Hematopoietic multipotent progenitor cell treated with erythropoietin and hydrocortisone succinate and interleukin-3 and kit ligand, for 6 days (in vitro differentiated cells): ENCODE results near the gene DSCAM.

Source experiments
- DNase-seq: peaks from one replicate; pipeline ENCODE4 v3.0.0-alpha.2; 2015

Gene DSCAM

GRCh38 chr21:40640266-40640789, 206.6 kb downstream of the DSCAM start:
- DNase-seq, result no peak

DNA sequence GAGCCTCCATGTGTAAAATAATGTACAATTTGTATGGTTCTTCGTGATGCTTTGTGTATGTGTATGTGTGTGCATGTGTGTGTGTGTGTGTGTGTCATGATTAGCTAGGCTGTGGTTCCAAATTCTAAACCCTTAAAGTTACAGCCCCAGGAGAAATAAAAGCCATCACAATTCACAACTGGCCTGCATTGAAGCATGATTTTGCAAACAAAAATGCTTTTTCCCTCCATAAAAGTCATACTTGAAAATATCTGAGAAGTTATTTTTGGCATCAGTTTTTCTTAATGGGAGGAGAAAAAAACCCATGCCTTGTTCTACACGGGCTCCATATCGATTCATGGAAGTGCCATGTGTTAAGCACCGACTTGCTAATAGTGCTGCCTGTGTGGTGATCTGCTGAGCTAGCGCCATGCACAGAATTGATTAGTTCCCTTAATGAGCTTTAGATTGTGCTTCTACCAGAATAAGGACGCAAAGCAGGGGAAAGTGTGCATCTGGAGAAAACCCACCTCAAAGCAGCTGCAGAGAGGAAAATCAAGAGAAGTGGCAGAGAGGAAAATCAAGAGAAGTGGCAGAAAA, 207.3 kb downstream of the DSCAM start:
- no peak for DNase-seq

DNA sequence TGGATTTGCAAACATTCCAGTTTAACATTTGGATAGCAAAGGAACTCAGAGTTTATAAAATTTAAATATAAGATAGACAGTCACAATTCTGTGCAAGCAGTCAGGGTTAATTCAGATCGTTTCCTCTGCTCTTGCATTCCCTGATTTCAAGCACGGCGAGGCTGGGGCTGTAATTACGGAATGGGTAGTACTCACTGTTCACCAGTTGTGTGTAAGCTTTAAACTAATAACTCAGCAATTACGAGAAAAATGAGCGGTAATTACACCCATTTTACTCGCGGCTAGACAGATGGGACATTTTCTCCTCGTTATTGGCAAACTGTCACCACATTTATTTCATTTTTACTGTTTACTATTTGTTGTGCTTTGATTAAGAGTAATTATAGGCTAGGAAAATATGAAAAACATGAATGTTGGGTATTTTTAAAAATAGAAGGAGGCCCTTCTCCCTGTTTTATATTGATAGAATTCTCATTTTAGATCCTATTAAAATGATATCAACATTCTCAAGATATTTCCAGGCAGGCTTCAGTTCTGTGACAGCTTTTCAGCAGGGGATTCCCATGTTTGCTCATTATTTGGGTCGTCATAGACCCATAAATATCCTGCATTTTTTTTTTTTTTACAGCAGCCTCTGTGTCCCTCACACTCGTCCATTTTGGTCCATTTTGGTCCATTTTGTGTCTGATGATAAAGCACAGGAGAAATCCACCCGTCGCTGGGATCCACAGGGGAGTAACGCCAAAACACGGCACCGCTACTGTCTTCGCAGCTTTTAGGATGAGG, 208.3 kb downstream of the DSCAM start:
- DNase-seq, result no peak

GRCh38 chr21:40636026-40636425, 210.9 kb downstream of the DSCAM start:
- DNase-seq, result no peak

- DNase-seq, result no peak
Measured at GRCh38 chr21:40635391-40635790, 211.6 kb downstream of the DSCAM start.

DNA sequence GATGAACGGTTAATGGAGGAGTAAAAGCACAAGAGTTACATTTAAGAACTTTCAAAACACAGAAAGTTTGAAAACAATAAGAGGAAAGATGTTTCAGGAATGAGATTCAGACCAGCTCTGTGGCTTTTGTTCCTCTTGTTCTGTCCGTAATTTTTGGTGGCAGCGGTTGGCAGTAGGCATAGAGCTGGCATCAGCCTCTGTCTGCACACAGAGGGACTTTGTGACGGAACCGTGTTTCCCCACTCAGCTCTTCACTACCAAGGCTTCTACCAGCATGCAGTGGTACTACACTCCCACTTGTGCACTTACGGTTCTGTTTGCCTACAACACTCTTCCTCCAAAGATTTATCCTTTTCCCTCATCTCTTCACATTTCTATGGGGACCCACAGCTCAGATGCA, 212.8 kb downstream of the DSCAM start:
- no peak for DNase-seq

DNA sequence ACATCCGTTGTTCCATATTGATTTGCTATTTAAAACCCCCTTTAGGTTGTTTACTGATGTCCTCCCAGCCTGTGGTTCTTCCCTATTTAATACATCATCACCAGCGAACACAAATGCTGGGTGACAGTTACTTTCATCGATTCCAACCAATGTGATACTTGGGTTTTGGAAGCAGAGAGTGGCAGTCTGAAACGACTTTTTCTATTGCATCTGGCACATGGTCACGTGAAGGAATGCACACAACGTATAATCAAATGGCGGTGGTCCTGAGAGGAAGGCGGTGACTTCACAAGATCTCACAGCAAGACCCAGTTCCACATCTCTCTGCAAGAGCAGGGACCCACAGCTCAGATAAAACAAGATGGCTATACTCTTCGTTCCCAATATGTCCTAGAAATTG, 213.9 kb downstream of the DSCAM start:
- DNase-seq, result no peak

DNA sequence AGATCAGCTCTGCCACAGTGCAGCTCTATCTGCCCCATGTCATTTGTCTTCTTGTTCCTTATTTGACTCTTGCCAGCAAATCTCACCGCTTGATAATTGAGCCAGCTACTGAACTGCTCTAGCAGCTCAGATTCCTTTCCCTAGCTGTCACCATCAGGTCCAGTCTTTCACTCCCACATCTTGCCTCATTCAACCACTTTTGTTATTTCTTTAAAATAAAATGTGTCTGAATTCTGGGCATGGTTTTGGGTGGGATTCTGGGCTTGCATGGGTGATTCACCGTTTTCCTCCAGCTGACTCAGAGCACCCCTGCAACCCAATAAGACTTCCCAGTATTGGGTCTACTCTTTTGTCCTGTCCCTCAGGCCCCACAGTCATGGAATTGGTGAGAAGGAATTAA, 215.7 kb downstream of the DSCAM start:
- no peak for DNase-seq

DNA sequence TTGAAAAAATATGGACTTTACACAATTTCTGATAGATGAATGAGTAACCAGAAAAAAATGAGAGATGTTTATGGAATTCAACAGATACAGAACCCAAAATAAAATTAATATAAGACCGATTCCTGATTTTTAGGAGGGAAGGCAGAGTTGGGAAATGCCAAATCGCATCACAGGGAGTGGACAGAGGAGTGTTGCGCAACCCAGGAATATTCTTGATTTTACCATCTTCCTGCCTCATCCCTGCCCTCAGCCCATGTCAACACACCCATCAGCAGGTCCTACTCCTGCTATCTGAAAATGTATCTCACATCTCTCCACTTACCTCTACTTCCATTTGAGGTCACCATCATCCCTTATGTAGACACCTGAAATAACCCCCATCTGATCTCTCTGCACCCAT, 221.0 kb downstream of the DSCAM start:
- DNase-seq, result no peak

DNA sequence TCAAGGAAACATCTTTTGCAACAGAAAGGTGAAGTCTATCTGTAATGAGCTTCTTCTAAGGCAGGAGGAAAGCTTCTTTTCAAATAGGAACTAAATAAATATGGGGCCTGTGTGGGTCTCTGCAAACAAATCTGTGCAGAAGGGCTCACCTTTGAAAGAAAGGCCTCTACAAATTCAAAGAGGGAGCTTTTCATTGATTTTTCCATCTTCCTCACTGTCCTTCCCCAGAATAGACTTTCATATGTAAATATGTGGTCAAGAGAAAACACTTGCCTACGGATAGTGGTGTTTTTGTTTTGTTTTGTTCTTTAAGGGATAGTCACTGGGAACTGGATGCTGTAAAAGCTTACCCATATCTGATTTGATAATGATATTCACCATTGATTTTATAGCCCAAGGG, 223.4 kb downstream of the DSCAM start:
- DNase-seq, result no peak

DNA sequence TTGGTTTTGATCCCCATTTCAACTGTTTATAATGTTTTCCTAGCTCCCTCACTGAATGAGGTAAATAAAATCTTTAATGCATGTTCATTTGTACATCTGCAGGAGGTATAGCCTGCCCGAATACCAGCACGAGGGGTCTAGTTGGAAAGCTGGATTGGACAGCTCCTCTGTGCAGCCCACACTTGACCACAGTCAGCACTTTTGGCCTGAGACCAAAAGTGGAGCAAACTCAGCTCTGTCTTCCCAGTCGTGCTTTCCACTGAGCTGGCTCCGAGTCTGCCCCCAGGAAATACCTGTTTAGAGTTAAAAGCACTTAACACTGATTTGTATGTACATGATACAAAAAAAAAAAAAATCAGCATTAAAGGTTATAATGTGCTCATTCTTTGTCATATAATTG, 224.4 kb downstream of the DSCAM start:
- no peak for DNase-seq

- DNase-seq, result no peak
Measured at GRCh38 chr21:40620386-40621145, 226.4 kb downstream of the DSCAM start.

- no peak for DNase-seq
Measured at GRCh38 chr21:40618191-40618973, 228.6 kb downstream of the DSCAM start.

GRCh38 chr21:40616377-40616704, 230.6 kb downstream of the DSCAM start:
- DNase-seq, result no peak

DNA sequence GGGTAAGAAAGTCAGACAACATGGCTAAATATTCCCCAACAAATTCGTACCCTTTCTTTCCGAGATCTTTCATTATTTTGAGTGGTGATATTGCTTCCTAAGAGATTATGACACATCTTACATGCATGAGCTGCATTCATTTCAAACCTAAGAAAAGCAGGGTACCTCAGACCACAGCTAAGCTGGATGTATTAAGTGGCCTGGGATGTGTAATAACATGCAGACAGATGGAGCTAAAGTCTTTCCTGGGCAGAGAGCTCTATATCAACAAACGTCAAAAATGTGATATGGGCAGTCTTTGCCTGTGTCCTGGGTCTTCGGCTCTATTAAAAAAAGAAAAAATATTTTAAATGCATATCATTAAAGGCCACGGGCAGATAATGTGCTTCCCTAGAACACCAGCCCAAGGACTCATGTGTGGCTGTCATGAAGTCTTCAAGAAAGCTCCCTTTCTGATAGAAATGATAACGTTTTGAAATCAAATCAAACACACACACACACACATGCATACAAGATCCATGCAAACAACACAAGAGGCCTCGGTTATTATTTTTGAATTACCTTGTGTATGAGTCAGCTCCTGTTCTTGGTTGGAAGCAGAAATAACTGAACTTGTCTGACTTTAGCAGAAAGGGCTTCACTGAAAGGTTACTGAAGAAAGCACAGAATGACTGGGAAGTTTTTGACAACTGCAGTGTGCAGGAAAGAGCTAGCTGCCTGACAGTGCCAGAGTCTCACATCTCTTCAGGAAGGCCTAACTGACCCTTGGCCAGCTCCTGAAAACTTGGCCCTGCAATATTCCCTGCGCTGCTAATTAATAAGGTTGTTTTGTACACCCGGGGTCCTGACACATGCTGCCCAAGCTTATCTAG, 231.2 kb downstream of the DSCAM start:
- DNase-seq, result no peak

GRCh38 chr21:40613546-40614030, 233.4 kb downstream of the DSCAM start:
- DNase-seq, result no peak

DNA sequence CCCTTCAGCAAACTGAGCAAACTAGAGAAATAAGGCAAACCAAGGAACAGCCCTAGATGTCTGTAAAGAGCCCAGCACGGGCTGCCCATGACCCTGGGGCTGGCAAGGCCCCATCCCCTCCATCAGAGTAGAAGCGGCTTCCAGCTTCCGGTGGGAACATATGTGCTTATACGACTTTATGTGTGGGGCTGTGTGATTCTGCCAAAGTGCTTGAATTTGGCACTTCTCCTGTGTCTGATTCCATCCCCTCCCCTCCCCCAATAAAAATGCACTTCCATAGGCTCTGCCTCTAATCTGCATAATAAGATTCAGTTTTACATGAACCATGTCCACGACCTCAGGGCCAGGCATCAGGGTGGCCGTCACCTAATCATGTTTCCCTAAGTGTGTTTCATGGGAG, 236.6 kb downstream of the DSCAM start:
- no peak for DNase-seq

DNA sequence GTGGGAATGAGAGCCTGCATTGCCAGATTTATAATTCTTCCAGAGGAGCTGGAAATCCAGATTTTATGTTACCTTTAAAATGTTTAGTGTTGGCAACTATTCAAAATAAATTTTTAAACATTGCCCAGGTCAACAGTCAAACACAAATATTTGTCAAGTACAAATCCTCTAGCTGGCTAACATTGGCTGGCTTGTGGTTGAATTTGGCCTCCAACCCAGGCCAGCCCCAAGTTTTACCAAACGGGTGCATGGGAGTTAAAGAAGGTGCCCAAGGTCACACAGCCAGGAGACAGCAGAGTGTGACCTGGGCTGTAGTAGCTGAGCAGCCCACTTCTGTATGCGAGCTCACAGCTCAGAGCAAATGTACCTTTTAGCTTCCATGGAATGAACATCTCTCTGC, 240.6 kb downstream of the DSCAM start:
- no peak for DNase-seq

- no peak for DNase-seq
Measured at GRCh38 chr21:40605094-40605493, 241.9 kb downstream of the DSCAM start.

DNA sequence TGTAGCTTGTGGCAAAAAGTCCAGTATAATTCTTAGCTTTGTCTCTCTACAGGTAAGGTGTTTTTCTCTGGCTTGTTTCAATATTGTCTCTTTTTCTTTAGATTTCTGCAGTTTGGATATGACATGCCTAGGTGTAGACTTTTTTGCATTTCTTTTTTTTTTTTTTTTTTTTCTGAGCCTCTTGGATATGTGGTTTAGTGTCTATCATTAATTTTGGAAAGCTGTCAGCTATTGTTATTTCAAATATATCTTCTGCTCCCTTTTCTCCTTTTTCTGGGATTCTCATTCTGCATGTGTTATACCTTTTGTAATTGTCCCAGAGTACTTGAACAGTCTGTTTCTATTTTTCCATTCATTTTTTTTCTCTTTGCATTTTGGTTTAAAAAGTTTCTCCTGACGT, 243.2 kb downstream of the DSCAM start:
- DNase-seq, result no peak

GRCh38 chr21:40602080-40602479, 244.9 kb downstream of the DSCAM start:
- DNase-seq, result no peak

GRCh38 chr21:40595806-40596205, 251.2 kb downstream of the DSCAM start:
- no peak for DNase-seq
